Heart left ventricle (tissue), 16 donors: ENCODE results near the gene LRP1-AS. TPM values are rescaled to one million over a fixed set of nuclear protein-coding genes. Genes with fewer than 3 reads are reported as not detected.

Experiments
- ATAC-seq, 4 donors: fragments of 200-7000 bp; cut with Tn5 transposase; one replicate each; pipeline ENCODE4 v1.9.1; 2020 to 2022; ENCODE audit warnings: moderate library complexity in 4 of 4, mild to moderate bottlenecking in 3 of 4, moderate number of reproducible peaks in 1 of 4
- DNase-seq, 5 donors: peaks; one replicate each; pipeline ENCODE4 v3.0.0-alpha.2; 2020
- H3K27ac ChIP-seq, 12 donors: fragments of 200-600 bp; sonication (generic) in 4 of 12; one replicate each; pipeline versions ENCODE4 v1.5.0 to v1.8.0; 2016 to 2022; ENCODE audit warnings: mild to moderate bottlenecking in 2 of 12
- H3K27me3 ChIP-seq, 9 donors: fragments of 200-600 bp; sonication (generic) in 2 of 9; one replicate each; pipeline versions ENCODE4 v1.5.1 to v1.8.0; 2016 to 2022; ENCODE audit warnings: mild to moderate bottlenecking in 3 of 9
- H3K36me3 ChIP-seq, 9 donors: fragments of 200-600 bp; sonication (generic) in 2 of 9; one replicate each; pipeline versions ENCODE4 v1.5.0 to v1.8.0; 2018 to 2022; ENCODE audit warnings: mild to moderate bottlenecking in 2 of 9
- H3K4me1 ChIP-seq, 12 donors: fragments of 200-600 bp; sonication (generic) in 4 of 12; one replicate each; pipeline versions ENCODE4 v1.5.0 to v1.8.0; 2016 to 2022; ENCODE audit warnings: mild to moderate bottlenecking in 3 of 12
- H3K4me3 ChIP-seq, 12 donors: fragments of 200-600 bp; sonication (generic) in 4 of 12; one replicate each; pipeline versions ENCODE4 v1.5.0 to v1.8.0; 2017 to 2022; ENCODE audit warnings: mild to moderate bottlenecking in 9 of 12, moderate library complexity in 4 of 12
- H3K9me3 ChIP-seq, 12 donors: fragments of 200-600 bp; sonication (generic) in 4 of 12; one replicate each; pipeline versions ENCODE4 v1.5.0 to v1.8.0; 2016 to 2022; ENCODE audit warnings: mild to moderate bottlenecking in 1 of 12
- CTCF ChIP-seq, 12 donors: fragments of 200-600 bp; sonication (generic) in 4 of 12; IDR thresholded peaks; one replicate each; pipeline versions ENCODE4 v1.5.0 to v1.8.0; 2018 to 2022; ENCODE audit warnings: antibody characterized with exemption in 12 of 12, mild to moderate bottlenecking in 5 of 12
- POLR2A ChIP-seq, 2 donors: fragments of 450-650 bp; IDR thresholded peaks; one replicate each; pipeline ENCODE4 v1.6.1; 2017; ENCODE audit warnings: antibody characterized with exemption in 2 of 2, mild to moderate bottlenecking in 2 of 2, moderate library complexity in 2 of 2
- WGBS, 4 donors: extraction: QIAGEN DNeasy Blood & Tissue Kit in 2 of 4; methylation state at CpG; one replicate each; pipeline versions ENCODE4 v1.1.5 to v1.1.7; 2013 to 2018; 5-methylcytosine and 5-hydroxymethylcytosine counted together
- intact Hi-C, 10 donors: fragments of 100-400 bp; cut with DNase I; formaldehyde crosslinking; loops; one replicate each; pipeline versions ENCODE4 v1.11.1 to v1.14.2; 2022
- polyA plus RNA-seq, 2 donors: library from polyadenylated mRNA; stranded (reverse); fragments of 200-250 nt; gene quantifications; one replicate each; pipeline ENCODE4 v1.2.3, GENCODE V29; 2013
- total RNA-seq, 9 donors: library from RNA; depleted of rRNA in 2 of 9; stranded (reverse); fragments of >200 nt in 2 of 9; fragmentation: NEBNext Ultra II Directional in 3 of 9; extraction: Animal tissue kit (Norgen Biotek cat#: 25700) in 3 of 9; gene quantifications; one replicate each; pipeline versions ENCODE4 v1.1.0 to v1.2.4, GENCODE V29; 2016 to 2023
- donor health status: ischemic (EF 13 %, LVEDD 7.1; RV severe dilation, severe dysfunction).
- donor health status: healthy with polysubstance abuse.
- donor health status: DM: no; HTN: yes; CAD: no.
- donor health status: DM: no; HTN: no; CAD: no.
- donor health status: ischemic (EF 25% LVEDD 6.9; RV normal size, moderate dysfunction).
- donor health status: ischemic (EF 25% LVEDD 5.7; RV mildly dilated, moderate dysfunction).
- donor health status: healthy.
- donor health status: DM: yes; HTN: yes; CAD: no.
- donor health status: ischemic (EF 35%, LVEDD 5.7; RV mildly dilated, moderate dysfunction).
- donor health status: nonischemic (EF 11% LVEDD 7.7; RV severe dilation, severe dysfunction).
- donor health status: DM: yes; HTN: yes; CAD: no.
- donor health status: PGD.
- donor health status: ischemic (EF 29% LVEDD 5.4; RV normal size, mild dysfunction).
- donor health status: nonischemic (EF 23%, LVEDD 6.1; RV moderate dilation, normal function).

Gene LRP1-AS
- total and polyA plus RNA-seq, 11 donors = not detected

- H3K36me3 ChIP-seq = peaks cover 0 to 84% (median 60%) of the 10 kb centered on the region in 9 donors
- intact Hi-C loops = no loop called here
Measured at GRCh38 chr12:57145460-57146059, 1.9 kb downstream of the LRP1-AS start.

DNA sequence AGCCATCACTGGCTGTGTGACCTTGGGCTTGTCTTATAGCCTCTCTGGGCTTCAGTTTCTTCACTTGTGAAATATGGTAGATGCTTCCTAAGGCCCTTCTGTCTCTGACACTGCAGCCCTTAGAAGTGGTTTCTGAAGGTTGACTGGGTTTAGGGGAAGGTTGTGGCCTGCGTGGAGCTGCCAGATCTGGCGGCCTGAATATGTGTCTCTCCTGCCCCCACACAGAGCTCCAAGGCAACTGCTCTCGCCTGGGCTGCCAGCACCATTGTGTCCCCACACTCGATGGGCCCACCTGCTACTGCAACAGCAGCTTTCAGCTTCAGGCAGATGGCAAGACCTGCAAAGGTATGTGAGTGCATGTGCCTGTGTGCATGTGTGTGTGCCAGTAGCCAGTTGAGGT is 4.0 kb downstream of the LRP1-AS start:
- Histone ChIP-seq H3K4me1 (peaks cover 0 to 88% (median 42%) of the 10 kb centered on the region in 12 donors), H3K9me3 (no peaks in the 10 kb centered on the region), H3K27me3 (no peaks in the 10 kb centered on the region), H3K4me3 (no peak overlapping the region), H3K27ac (peak overlapping the region in 10 of 12 donors; percentile 17 to 73 (median 62)), H3K36me3 (peaks cover 0 to 95% (median 76%) of the 10 kb centered on the region in 9 donors)
- no peak for TF ChIP-seq POLR2A (IDR thresholded peaks at IDR 0.05)
- no peak for TF ChIP-seq CTCF (IDR thresholded peaks at IDR 0.05)
- ATAC-seq (no peak), DNase-seq (peak in 1 of 5 donors; percentile 18)
- intact Hi-C loops = no loop called here
- WGBS, 4 donors = 50 to 85% (median 78%) methylated on average over 4 of the region's 4 CpGs

More at GRCh38 chr12:57145460-57146059, 1.9 kb downstream of the LRP1-AS start:
- H3K4me1 ChIP-seq = peaks cover 10 to 90% (median 56%) of the 10 kb centered on the region in 12 donors
- peak overlapping the region in 10 of 12 donors; percentile 9 to 95 (median 82) for H3K27ac ChIP-seq
- H3K27me3 ChIP-seq = no peaks in the 10 kb centered on the region
- no peak for DNase-seq
- H3K4me3 ChIP-seq = no peak overlapping the region
- WGBS, 4 donors = 56 to 69% (median 60%) methylated on average over 10 of the region's 10 CpGs
- no peak for TF ChIP-seq CTCF (IDR thresholded peaks at IDR 0.05)
- TF ChIP-seq POLR2A (IDR thresholded peaks at IDR 0.05) = no peak
- H3K9me3 ChIP-seq = no peaks in the 10 kb centered on the region
- ATAC-seq = no peak

- H3K4me3 ChIP-seq = no peak overlapping the region
- no peaks in the 10 kb centered on the region for H3K9me3 ChIP-seq
- ATAC-seq = no peak
- WGBS, 4 donors = 74 to 79% (median 75%) methylated on average over 7 of the region's 7 CpGs
- DNase-seq = peak in 1 of 5 donors; percentile 14
- H3K27me3 ChIP-seq = no peaks in the 10 kb centered on the region
- no peak for TF ChIP-seq POLR2A (IDR thresholded peaks at IDR 0.05)
- no peak for TF ChIP-seq CTCF (IDR thresholded peaks at IDR 0.05)
- peak overlapping the region; percentile 3 to 73 (median 53) for H3K27ac ChIP-seq
- H3K4me1 ChIP-seq = peaks cover 0 to 88% (median 43%) of the 10 kb centered on the region in 12 donors
- H3K36me3 ChIP-seq = peaks cover 0 to 92% (median 78%) of the 10 kb centered on the region in 9 donors
- intact Hi-C loops = no loop called here
Measured at GRCh38 chr12:57142727-57143126, 4.7 kb downstream of the LRP1-AS start.

- H3K27me3 ChIP-seq = no peaks in the 10 kb centered on the region
- peaks cover 0 to 86% (median 78%) of the 10 kb centered on the region in 9 donors for H3K36me3 ChIP-seq
- H3K9me3 ChIP-seq = no peaks in the 10 kb centered on the region
- H3K4me1 ChIP-seq = peaks cover 0 to 88% (median 43%) of the 10 kb centered on the region in 12 donors
- ATAC-seq (peak in 3 of 4 donors; percentile 55 to 68 (median 64)), DNase-seq (peak in 2 of 5 donors; percentile 61 to 69)
- TF ChIP-seq CTCF (IDR thresholded peaks at IDR 0.05) = no peak
- no peak for TF ChIP-seq POLR2A (IDR thresholded peaks at IDR 0.05)
- peak overlapping the region; percentile 3 to 73 (median 61) for H3K27ac ChIP-seq
- H3K4me3 ChIP-seq = no peak overlapping the region
- WGBS, 4 donors = 59 to 77% (median 66%) methylated on average over 8 to 9 of the region's 9 CpGs
- intact Hi-C loops = no loop called here
Measured at GRCh38 chr12:57142121-57142520, 5.3 kb downstream of the LRP1-AS start.
